C1 segment of cervical spinal cord (tissue), 14 donors: ENCODE measurements around the gene TNFSF18.
"Not testable (repeated sequence)": the region's sequence is repeated elsewhere in the genome, so short reads cannot be mapped to it uniquely, and the experiment has no call there.

ENCODE experiments used
- DNase-seq, 14 donors: peaks; one replicate each; lab custom pipeline; 2025; lab: John Stamatoyannopoulos, UW

The TNFSF18 gene

GRCh38 chr1:173050865-173051264, at the start of gene TNFSF18:
Gene TNFSF18 (minus strand): TSS chr1:173050941. CDS start chr1:173050896, 45 bp downstream.
- no peak for DNase-seq

GRCh38 chr1:173099166-173099565, 48.4 kb upstream of the TNFSF18 start:
- no peak for DNase-seq

- DNase-seq = no peak
These were observed 47.4 kb upstream of the TNFSF18 start for GRCh38 chr1:173098117-173098516.

- DNase-seq = no peak
These were observed 46.3 kb upstream of the TNFSF18 start for GRCh38 chr1:173097001-173097400.

- no peak for DNase-seq
These were observed 44.9 kb upstream of the TNFSF18 start for GRCh38 chr1:173095632-173096031.

- no peak for DNase-seq
These were observed 43.8 kb upstream of the TNFSF18 start for GRCh38 chr1:173094541-173094940.

GRCh38 chr1:173093691-173094445, 43.1 kb upstream of the TNFSF18 start:
- no peak for DNase-seq

GRCh38 chr1:173084292-173084691, 33.6 kb upstream of the TNFSF18 start:
- no peak for DNase-seq

GRCh38 chr1:173082913-173083312, 32.2 kb upstream of the TNFSF18 start:
- DNase-seq = no peak

GRCh38 chr1:173074217-173074616, 23.5 kb upstream of the TNFSF18 start:
- not testable (repeated sequence) for DNase-seq

GRCh38 chr1:173064011-173064410, 13.3 kb upstream of the TNFSF18 start:
- no peak for DNase-seq

GRCh38 chr1:173063171-173063570, 12.4 kb upstream of the TNFSF18 start:
- DNase-seq = no peak

GRCh38 chr1:173062150-173062938, 11.6 kb upstream of the TNFSF18 start:
- no peak for DNase-seq

GRCh38 chr1:173058556-173058955, 7.8 kb upstream of the TNFSF18 start:
- no peak for DNase-seq

- DNase-seq = no peak
These were observed 7.2 kb upstream of the TNFSF18 start for GRCh38 chr1:173057984-173058383.

GRCh38 chr1:173056365-173056764, 5.6 kb upstream of the TNFSF18 start:
- DNase-seq = no peak

GRCh38 chr1:173052681-173053196, 2.0 kb upstream of the TNFSF18 start:
- DNase-seq = no peak

GRCh38 chr1:173049322-173049633, 1.5 kb downstream of the TNFSF18 start:
- DNase-seq = no peak

GRCh38 chr1:173048621-173049321, 2.0 kb downstream of the TNFSF18 start:
- DNase-seq = no peak

- no peak for DNase-seq
These were observed 6.1 kb downstream of the TNFSF18 start for GRCh38 chr1:173044656-173045055.

- no peak for DNase-seq
These were observed 7.5 kb downstream of the TNFSF18 start for GRCh38 chr1:173043253-173043652.

- no peak for DNase-seq
These were observed 7.9 kb downstream of the TNFSF18 start for GRCh38 chr1:173042806-173043205.
